NB4 (cell line): ENCODE measurements around the gene KCNAB1.

ENCODE experiments used
- DNase-seq: peaks from one replicate; pipeline ENCODE4 v3.0.0; 2010; ENCODE audit warnings: low read depth
- H3K4me3 ChIP-seq: one replicate; pipeline ENCODE4 v1.5.1; 2011; ENCODE audit warnings: mild to moderate bottlenecking, low read depth, low read length, moderate library complexity
- CTCF ChIP-seq: IDR thresholded peaks from one replicate; pipeline ENCODE4 v1.5.1; 2012; ENCODE audit warnings: low read depth, low read length
- MAX ChIP-seq: IDR thresholded peaks from 2 replicates; pipeline ENCODE4 v1.6.1; 2011; ENCODE audit warnings: low read depth, low read length
- MYC ChIP-seq: IDR thresholded peaks from 2 replicates; pipeline ENCODE4 v1.6.1; 2011; ENCODE audit warnings: low read depth, low read length
- POLR2A ChIP-seq: IDR thresholded peaks from 2 replicates; pipeline ENCODE4 v1.6.1; 2011; ENCODE audit warnings: mild to moderate bottlenecking; ENCODE audit not compliant: insufficient read length; ENCODE audit errors: extremely low read depth

KCNAB1 gene

GRCh38 chr3:156472150-156472549 lies 351.8 kb downstream of the KCNAB1 start:
- DNase-seq: no peak
- no peak for TF ChIP-seq MAX
- TF ChIP-seq CTCF: no peak
- no peak for TF ChIP-seq MYC
- TF ChIP-seq POLR2A: no peak

GRCh38 chr3:156472684-156473083 lies 352.3 kb downstream of the KCNAB1 start:
- TF ChIP-seq MAX (no peak), MYC (no peak), POLR2A (no peak), CTCF (no peak)
- no peak overlapping the region for H3K4me3 ChIP-seq
- no peak for DNase-seq

More at GRCh38 chr3:156472150-156472549, 351.8 kb downstream of the KCNAB1 start:
- H3K4me3 ChIP-seq: no peak overlapping the region

GRCh38 chr3:156473341-156473740 lies 353.0 kb downstream of the KCNAB1 start:
- H3K4me3 ChIP-seq: no peak overlapping the region
- DNase-seq: no peak
- TF ChIP-seq MYC (no peak), POLR2A (no peak), MAX (no peak), CTCF (no peak)

- no peak overlapping the region for H3K4me3 ChIP-seq
- TF ChIP-seq CTCF (peak; percentile 57), MYC (no peak)
- peak; percentile 3 for DNase-seq
These were observed 354.4 kb downstream of the KCNAB1 start for GRCh38 chr3:156474560-156475389.

- no peak for TF ChIP-seq MAX
- no peak for TF ChIP-seq POLR2A
- no peak for TF ChIP-seq MYC
- no peak for TF ChIP-seq CTCF
- DNase-seq: no peak
- no peak overlapping the region for H3K4me3 ChIP-seq
These were observed 356.9 kb downstream of the KCNAB1 start for GRCh38 chr3:156477323-156477722.

GRCh38 chr3:156478891-156479290 lies 358.5 kb downstream of the KCNAB1 start:
- TF ChIP-seq POLR2A: no peak
- no peak for TF ChIP-seq CTCF
- TF ChIP-seq MYC: no peak
- no peak for TF ChIP-seq MAX
- no peak overlapping the region for H3K4me3 ChIP-seq
- no peak for DNase-seq
